H1 (cell line): ENCODE data around the gene SRP9. TPM values are rescaled to one million over a fixed set of nuclear protein-coding genes. Genes with fewer than 3 reads are reported as not detected.
A peak's percentile ranks its signal among the peaks of the same experiment; 100 is the strongest.

Experiments used
- CTCF ChIA-PET: fragments of 300-600 bp; sonication (Branson Sonifier 250); formaldehyde crosslinking; loops from one replicate; lab custom pipeline; 2021; ENCODE audit not compliant: partially characterized antibody; lab: Charles Lee
- POLR2A ChIA-PET: fragments of 300-600 bp; sonication (Branson Sonifier 250); formaldehyde crosslinking; loops from one replicate; lab custom pipeline; 2021; ENCODE audit warnings: inconsistent platforms; ENCODE audit not compliant: partially characterized antibody; lab: Charles Lee
- DNase-seq, 2 experiments: peaks; one replicate each; pipeline versions ENCODE4 v3.0.0 to v3.0.0-alpha.2; 2010 to 2022; ENCODE audit warnings: low spot score in 2 of 2, low read depth in 1 of 2, mixed read lengths in 1 of 2
- FAIRE-seq: peaks from 2 replicates; lab custom pipeline; 2011; peaks lifted over from hg19 to GRCh38; lab: Jason Lieb, UNC
- H2AFZ ChIP-seq: 2 replicates; pipeline ENCODE4 v1.8.1; 2012; ENCODE audit warnings: low read length, inconsistent platforms
- H2AK5ac ChIP-seq: 2 replicates; pipeline ENCODE4 v1.6.1; 2013; ENCODE audit warnings: low read depth, low read length
- H2BK120ac ChIP-seq: replicated peaks from 2 replicates; pipeline ENCODE3; 2013; ENCODE audit warnings: low read depth, low read length, inconsistent platforms
- H2BK12ac ChIP-seq: 2 replicates; pipeline ENCODE4 v1.6.1; 2013; ENCODE audit warnings: low read depth, low read length
- H2BK15ac ChIP-seq: 2 replicates; pipeline ENCODE4 v1.6.1; 2013; ENCODE audit warnings: low read length
- H2BK20ac ChIP-seq: 2 replicates; pipeline ENCODE4 v1.6.1; 2013; ENCODE audit warnings: low read length
- H2BK5ac ChIP-seq: 2 replicates; pipeline ENCODE4 v1.6.1; 2013; ENCODE audit warnings: low read depth, low read length
- H3K14ac ChIP-seq: 2 replicates; pipeline ENCODE4 v1.6.1; 2013; ENCODE audit warnings: inconsistent platforms; ENCODE audit not compliant: insufficient read length
- H3K18ac ChIP-seq: 2 replicates; pipeline ENCODE4 v1.6.1; 2013; ENCODE audit warnings: low read length; ENCODE audit errors: extremely low read depth
- H3K23ac ChIP-seq: 2 replicates; pipeline ENCODE4 v1.6.1; 2013; ENCODE audit warnings: inconsistent platforms; ENCODE audit not compliant: insufficient read length
- H3K23me2 ChIP-seq: 2 replicates; pipeline ENCODE4 v1.6.1; 2013; ENCODE audit warnings: low read depth, low read length
- H3K27ac ChIP-seq: 2 replicates; pipeline ENCODE4 v1.6.1; 2011; ENCODE audit warnings: low read depth, low read length, inconsistent platforms
- H3K27me3 ChIP-seq, 4 experiments: replicated peaks in 1 of 4; 1 replicate in 1 of 4; 2 replicates in 3 of 4; pipeline versions ENCODE4 v1.6.1 to v1.8.1; 2011 to 2013; ENCODE audit warnings: low read length in 3 of 4, mild to moderate bottlenecking in 3 of 4, inconsistent platforms in 2 of 4, mixed read lengths in 2 of 4, moderate library complexity in 1 of 4; ENCODE audit not compliant: control insufficient read depth in 3 of 4, insufficient read depth in 3 of 4; ENCODE audit errors: extremely low read depth in 1 of 4
- H3K36me3 ChIP-seq, 4 experiments: 2 replicates each; pipeline versions ENCODE4 v1.6.1 to v1.8.1; 2011 to 2013; ENCODE audit warnings: mild to moderate bottlenecking in 4 of 4, low read length in 3 of 4, moderate library complexity in 2 of 4, control low read depth in 1 of 4, inconsistent platforms in 1 of 4; ENCODE audit not compliant: insufficient read depth in 4 of 4, control insufficient read depth in 2 of 4
- H3K4ac ChIP-seq: replicated peaks from 2 replicates; pipeline ENCODE3; 2013; ENCODE audit warnings: low read length, low read depth, mixed read lengths, inconsistent platforms; ENCODE audit not compliant: insufficient read length
- H3K4me1 ChIP-seq, 4 experiments: replicated peaks in 1 of 4; 1 replicate in 1 of 4; 2 replicates in 3 of 4; pipeline versions ENCODE4 v1.6.1 to v1.8.1; 2011 to 2013; ENCODE audit warnings: low read length in 3 of 4, inconsistent platforms in 2 of 4, mixed read lengths in 1 of 4; ENCODE audit not compliant: insufficient read depth in 4 of 4, control insufficient read depth in 3 of 4
- H3K4me2 ChIP-seq, 2 experiments: 2 replicates each; pipeline versions ENCODE4 v1.6.1 to v1.8.1; 2011 to 2013; ENCODE audit warnings: low read depth in 2 of 2, low read length in 2 of 2, control low read depth in 1 of 2, inconsistent platforms in 1 of 2, mild to moderate bottlenecking in 1 of 2; ENCODE audit not compliant: insufficient read depth in 1 of 2
- H3K4me3 ChIP-seq, 4 experiments: fragments of 200-600, 300-600 bp in 1 of 4; sonication (generic), shearing (Covaris generic), sonication (Bioruptor Twin) in 1 of 4; 2 replicates each; pipeline versions ENCODE4 v1.5.1 to v1.8.1; 2011 to 2016; ENCODE audit warnings: low read length in 4 of 4, low read depth in 3 of 4, control low read depth in 2 of 4, inconsistent platforms in 2 of 4, mild to moderate bottlenecking in 2 of 4, mixed read lengths in 1 of 4, moderate library complexity in 1 of 4; ENCODE audit not compliant: insufficient read depth in 2 of 4; ENCODE audit errors: extremely low read depth in 1 of 4
- H3K56ac ChIP-seq: replicated peaks from 2 replicates; pipeline ENCODE3; 2013; ENCODE audit warnings: low read depth, mild to moderate bottlenecking, mixed read lengths, low read length, inconsistent platforms; ENCODE audit not compliant: insufficient read length
- H3K79me1 ChIP-seq: 2 replicates; pipeline ENCODE4 v1.6.1; 2013; ENCODE audit warnings: low read depth, low read length, control low read depth
- H3K79me2 ChIP-seq, 2 experiments: 2 replicates each; pipeline versions ENCODE4 v1.6.1 to v1.8.1; 2012 to 2013; ENCODE audit warnings: low read length in 2 of 2, mild to moderate bottlenecking in 2 of 2, inconsistent platforms in 1 of 2; ENCODE audit not compliant: insufficient read depth in 2 of 2, control insufficient read depth in 1 of 2
- H3K9ac ChIP-seq, 4 experiments: replicated peaks in 1 of 4; 1 replicate in 1 of 4; 2 replicates in 3 of 4; pipeline versions ENCODE4 v1.6.1 to v1.8.1; 2011 to 2013; ENCODE audit warnings: low read depth in 3 of 4, low read length in 3 of 4, control low read depth in 2 of 4, mild to moderate bottlenecking in 2 of 4, moderate library complexity in 2 of 4, inconsistent platforms in 1 of 4; ENCODE audit errors: extremely low read depth in 1 of 4
- H3K9me3 ChIP-seq, 2 experiments: 2 replicates each; pipeline versions ENCODE4 v1.6.1 to v1.8.1; 2012 to 2013; ENCODE audit warnings: mild to moderate bottlenecking in 2 of 2, moderate library complexity in 2 of 2, control low read depth in 1 of 2, inconsistent platforms in 1 of 2, low read depth in 1 of 2, low read length in 1 of 2, mixed read lengths in 1 of 2; ENCODE audit not compliant: insufficient read depth in 2 of 2
- H4K20me1 ChIP-seq, 2 experiments: replicated peaks in 1 of 2; 2 replicates each; pipeline versions ENCODE3 to v1.8.1; 2011 to 2013; ENCODE audit warnings: inconsistent platforms in 2 of 2, low read length in 2 of 2, mild to moderate bottlenecking in 1 of 2; ENCODE audit not compliant: insufficient read depth in 2 of 2, control insufficient read depth in 1 of 2
- H4K5ac ChIP-seq: 2 replicates; pipeline ENCODE4 v1.6.1; 2013; ENCODE audit warnings: low read length, low read depth, mixed read lengths, inconsistent platforms; ENCODE audit not compliant: insufficient read length
- H4K8ac ChIP-seq: 2 replicates; pipeline ENCODE4 v1.8.0; 2013; ENCODE audit warnings: mild to moderate bottlenecking, moderate library complexity, low read length, inconsistent platforms; ENCODE audit not compliant: insufficient read depth; ENCODE audit errors: extremely low read depth
- H4K91ac ChIP-seq: replicated peaks from 2 replicates; pipeline ENCODE3; 2013; ENCODE audit warnings: low read length, mixed read lengths, inconsistent platforms; ENCODE audit not compliant: insufficient read length
- ASH2L ChIP-seq: fragments of 200-600, 300-600 bp; sonication (generic); IDR thresholded peaks from one replicate; pipeline ENCODE4 v1.7.1; 2017; ENCODE audit warnings: low read length
- BRCA1 ChIP-seq: IDR thresholded peaks from 2 replicates; pipeline ENCODE4 v1.6.1; 2012; ENCODE audit warnings: low read depth, low read length, improper control_type of control experiment
- RAD21 ChIP-seq, 2 experiments: IDR thresholded peaks in 1 of 2; conservative IDR thresholded peaks in 1 of 2; 2 replicates each; pipeline ENCODE4 v1.6.1; 2011; ENCODE audit warnings: low read depth in 2 of 2, low read length in 2 of 2, improper control_type of control experiment in 1 of 2, inconsistent platforms in 1 of 2, mild to moderate bottlenecking in 1 of 2, moderate library complexity in 1 of 2
- SP1 ChIP-seq: IDR thresholded peaks from 2 replicates; pipeline ENCODE4 v1.6.1; 2011; ENCODE audit warnings: low read depth, low read length
- WGBS, 2 experiments: shearing (Covaris generic) in 1 of 2; methylation state at CpG; one replicate each; pipeline versions ENCODE4 v1.1.6 to v1.1.7; 2013 to 2015; ENCODE audit warnings: low lambda C conversion rate in 2 of 2, mixed read lengths in 2 of 2, inconsistent platforms in 1 of 2, low coverage in 1 of 2, missing lambda C conversion rate in 1 of 2; ENCODE audit not compliant: insufficient replicate concordance in 2 of 2, insufficient coverage in 1 of 2, insufficient read length in 1 of 2; ENCODE audit errors: extremely low coverage in 1 of 2, missing lambda C conversion rate in 1 of 2; 5-methylcytosine and 5-hydroxymethylcytosine counted together
- polyA plus RNA-seq, 7 experiments: library from polyadenylated mRNA; depleted of rRNA in 3 of 7; stranded (reverse) in 5 of 7; unstranded in 2 of 7; fragments of >200 nt in 5 of 7; fragments of 200-250 nt in 2 of 7; gene quantifications; 1 replicate in 5 of 7; 2 replicates in 1 of 7; 4 replicates in 1 of 7; pipeline versions ENCODE4 v1.2.1 to v1.2.3, GENCODE V29; 2011 to 2013; ENCODE audit warnings: missing spikeins in 2 of 7, mixed read lengths in 2 of 7
- total RNA-seq: library from RNA; stranded (reverse); fragmentation: NEBNext Ultra II Directional; extraction: Animal tissue kit (Norgen Biotek cat#: 25700); gene quantifications from 2 replicates; pipeline ENCODE4 v1.2.1, GENCODE V29; 2021
- TF ChIP-seq, protein P1 (sequence below), 3 experiments: IDR thresholded peaks; 1 replicate in 2 of 3; 2 replicates in 1 of 3; pipeline versions ENCODE4 v1.5.1 to v1.6.1; 2011; ENCODE audit warnings: low read length in 3 of 3, mild to moderate bottlenecking in 3 of 3, inconsistent platforms in 2 of 3, low read depth in 1 of 3, moderate library complexity in 1 of 3; ENCODE audit not compliant: insufficient read depth in 1 of 3; ENCODE audit errors: control extremely low read depth in 1 of 3

SRP9 gene
- total and polyA plus RNA-seq, 2 of the 8 experiments (the other 6 are each of a cell fraction or from before 2014, with no cell fraction given): 446 to 572 TPM

- POLR2A ChIA-PET: interaction anchor here (0.5 to 4.2 kb wide), 6 partner anchors 9 to 260 kb away, joined by 3 to 20 read pairs (median 5); partner anchors contain the start of gene ENAH
- peak in 1 of 2 experiments; percentile 63 for DNase-seq
- Histone ChIP-seq H4K20me1 (no peaks in the 10 kb centered on the region), H3K27ac (no peak overlapping the region), H3K23ac (no peak overlapping the region), H3K27me3 (no peaks in the 10 kb centered on the region; a peak in 1 of 7 replicates), H3K4me2 (peak overlapping the region; percentile 26 to 65), H3K4me1 (peaks cover 4 to 12% (median 10%) of the 10 kb centered on the region in 4 experiments; a peak in 5 of 7 replicates), H3K79me2 (no peaks in the 10 kb centered on the region), H2AFZ (peak overlapping the region; percentile 43; the same call in 1 of the 2 replicates), H3K9me3 (no peaks in the 10 kb centered on the region), H2BK120ac (peak overlapping the region; percentile 24), H3K36me3 (no peaks in the 10 kb centered on the region), H3K9ac (no peak overlapping the region), H4K91ac (no peak overlapping the region)
- CTCF ChIA-PET: interaction anchor here (0.6 to 8.9 kb wide), 28 partner anchors 8 to 1685 kb away, joined by 3 to 229 read pairs (median 4); partner anchors contain the start of gene SRP9
- TF ChIP-seq ASH2L (peak; percentile 20), BRCA1 (no peak), SP1 (peak; percentile 11; the same call in 1 of the 2 replicates), RAD21 (IDR thresholded peaks at IDR 0.05 in 1 of 2, conservative IDR thresholded peaks at IDR 0.05 in 1 of 2; ENCODE audit: low read depth in 2 of 2, low read length in 2 of 2) (peak; percentile 18 to 40; a peak in 3 of 4 replicates)
- TF ChIP-seq, protein P1, sequence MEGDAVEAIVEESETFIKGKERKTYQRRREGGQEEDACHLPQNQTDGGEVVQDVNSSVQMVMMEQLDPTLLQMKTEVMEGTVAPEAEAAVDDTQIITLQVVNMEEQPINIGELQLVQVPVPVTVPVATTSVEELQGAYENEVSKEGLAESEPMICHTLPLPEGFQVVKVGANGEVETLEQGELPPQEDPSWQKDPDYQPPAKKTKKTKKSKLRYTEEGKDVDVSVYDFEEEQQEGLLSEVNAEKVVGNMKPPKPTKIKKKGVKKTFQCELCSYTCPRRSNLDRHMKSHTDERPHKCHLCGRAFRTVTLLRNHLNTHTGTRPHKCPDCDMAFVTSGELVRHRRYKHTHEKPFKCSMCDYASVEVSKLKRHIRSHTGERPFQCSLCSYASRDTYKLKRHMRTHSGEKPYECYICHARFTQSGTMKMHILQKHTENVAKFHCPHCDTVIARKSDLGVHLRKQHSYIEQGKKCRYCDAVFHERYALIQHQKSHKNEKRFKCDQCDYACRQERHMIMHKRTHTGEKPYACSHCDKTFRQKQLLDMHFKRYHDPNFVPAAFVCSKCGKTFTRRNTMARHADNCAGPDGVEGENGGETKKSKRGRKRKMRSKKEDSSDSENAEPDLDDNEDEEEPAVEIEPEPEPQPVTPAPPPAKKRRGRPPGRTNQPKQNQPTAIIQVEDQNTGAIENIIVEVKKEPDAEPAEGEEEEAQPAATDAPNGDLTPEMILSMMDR (IDR thresholded peaks at IDR 0.05; ENCODE audit: control extremely low read depth in 1 of 3, insufficient read depth in 1 of 3, low read depth in 1 of 3, low read length in 3 of 3): peak; percentile 31 to 59 (median 51); a peak in 3 of 4 replicates
- TF ChIP-seq, all 59 proteins: peak for 4
- H2BK12ac ChIP-seq: no peak overlapping the region
- 0 out of 2 replicates have a peak, but pooled peaks cover 2% of the 10 kb centered on the region for H3K23me2 ChIP-seq
- H2BK20ac ChIP-seq: 0 out of 2 replicates have a peak overlapping the region, but pooled peaks have one; percentile 43
- no peak overlapping the region for H4K8ac ChIP-seq
- H3K79me1 ChIP-seq: no peaks in the 10 kb centered on the region
- 0 out of 2 replicates have a peak overlapping the region, but pooled peaks have one; percentile 36 for H3K18ac ChIP-seq
- H4K5ac ChIP-seq: no peak overlapping the region
- H2BK5ac ChIP-seq: no peak overlapping the region
- H2BK15ac ChIP-seq: no peak overlapping the region
- no peak overlapping the region for H3K14ac ChIP-seq
- no peak overlapping the region for H3K56ac ChIP-seq
- H3K4me3 ChIP-seq: peak overlapping the region in 2 of 4 experiments; percentile 10 to 41; a peak in 4 of 8 replicates
- FAIRE-seq: no peak
- no peak overlapping the region for H3K4ac ChIP-seq
- no peak overlapping the region for H2AK5ac ChIP-seq
- 51% methylated on average over 11 of the region's 11 CpGs; no CpG with 5 or more reads in 1 of the 2 experiments for WGBS, 2 experiments
These were observed 6.9 kb upstream of the SRP9 start for GRCh38 chr1:225770561-225771248.
